ENCODE measurements around the gene UCHL3. TPM values are rescaled to one million over a fixed set of nuclear protein-coding genes. Genes with fewer than 3 reads are reported as not detected.

Gene UCHL3
- total and polyA plus RNA-seq, 2 donors (not counting 3 experiments of a cell fraction or from before 2014, with no cell fraction given), result 31.3 to 46.8 TPM

DNA sequence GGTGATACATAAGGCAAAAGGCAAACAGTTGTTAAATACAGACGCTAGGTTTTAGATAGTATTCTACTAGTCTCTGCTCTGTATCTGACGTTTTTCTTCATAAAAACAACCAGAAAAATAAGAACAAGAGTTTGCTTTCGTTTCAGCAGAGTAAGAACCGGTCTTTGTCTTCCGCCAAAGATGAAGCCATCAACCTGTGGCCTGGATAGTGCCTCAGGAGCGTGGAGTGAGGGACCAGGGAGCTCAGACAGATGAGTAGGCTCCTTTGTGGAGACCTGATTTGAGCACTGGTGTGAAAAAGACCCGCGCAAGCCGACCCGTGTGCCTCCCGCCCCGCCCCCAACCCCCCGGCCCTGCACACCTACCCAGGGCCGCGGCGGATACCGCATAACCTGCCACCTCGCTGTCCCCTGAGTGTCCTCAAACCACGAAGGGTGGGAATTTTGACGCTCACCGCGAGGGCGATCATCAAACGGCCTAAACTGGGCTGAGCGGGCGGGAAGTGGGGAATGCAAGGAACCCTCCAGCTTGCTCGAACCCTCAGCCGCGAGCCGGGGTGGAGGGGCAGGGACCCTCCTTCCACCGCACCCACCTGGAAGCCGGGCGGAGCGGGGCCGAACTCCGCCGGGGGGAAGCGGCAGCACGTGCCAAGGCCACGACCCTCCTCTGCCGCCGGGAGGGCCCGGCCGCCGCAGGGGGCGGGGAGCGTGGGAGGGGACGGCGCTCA, 85.7 kb downstream of the UCHL3 start:
- no peaks in the 10 kb centered on the region for H3K9me3 ChIP-seq (replicated peaks; ENCODE audit: control insufficient read depth, insufficient read depth, low read length)
- BruUV-seq (replicated peaks), result no TSS peak
- ChIA-PET CTCF (no interaction called here), POLR2A (no interaction called here)
- FAIRE-seq (peak; percentile 8), DNase-seq (ENCODE audit: low read depth, low spot score) (no peak)
- H3K79me2 ChIP-seq (ENCODE audit: control insufficient read depth, insufficient read depth, low read length), result peaks cover 5% of the 10 kb centered on the region
- dilution Hi-C loops (cut with MboI; ENCODE audit: extremely low pct_ligation_motif_present, low sequenced_read_pairs) (no loop called here), intact Hi-C loops (cut with micrococcal nuclease) (loop anchor here (2.0 to 5.0 kb wide), 2 partner anchors 14 to 263 kb away; no protein-coding TSS in a partner anchor)
- peak overlapping the region; percentile 68 for H3K4me2 ChIP-seq (ENCODE audit: insufficient read depth, low read length)
- H3K27ac ChIP-seq (ENCODE audit: insufficient read depth, low read depth, low read length), result no peak overlapping the region
- peak overlapping the region; percentile 82 for H2AFZ ChIP-seq (ENCODE audit: low read depth, low read length)
- peak overlapping the region; percentile 38 for H3K9ac ChIP-seq (replicated peaks; ENCODE audit: extremely low read depth, insufficient read depth, low read length)
- H4K20me1 ChIP-seq (replicated peaks; ENCODE audit: control insufficient read depth, extremely low read depth, insufficient read depth, low read length), result no peaks in the 10 kb centered on the region
- no peaks in the 10 kb centered on the region for H3K27me3 ChIP-seq (ENCODE audit: control insufficient read depth in 2 of 2, insufficient read depth in 2 of 2, low read length in 2 of 2)
- TF ChIP-seq JUN (IDR thresholded peaks at IDR 0.05; ENCODE audit: borderline replicate concordance, insufficient read depth, insufficient read length, low read depth) (no peak), POLR2A (IDR thresholded peaks at IDR 0.05; ENCODE audit: low read depth, low read length) (no peak), FOS (IDR thresholded peaks at IDR 0.05; ENCODE audit: borderline replicate concordance, insufficient read depth, low read length) (no peak), EZH2 (IDR thresholded peaks at IDR 0.05; ENCODE audit: borderline replicate concordance, low read depth, low read length, severe bottlenecking) (no peak), POLR2AphosphoS5 (IDR thresholded peaks at IDR 0.05; ENCODE audit: insufficient read depth, low read depth, low read length) (no peak), GATA2 (IDR thresholded peaks at IDR 0.05; ENCODE audit: insufficient read depth, insufficient read length, low read depth, low read length) (no peak), MYC (IDR thresholded peaks at IDR 0.05; ENCODE audit: low read depth, low read length) (no peak)
- TF ChIP-seq, protein P1, sequence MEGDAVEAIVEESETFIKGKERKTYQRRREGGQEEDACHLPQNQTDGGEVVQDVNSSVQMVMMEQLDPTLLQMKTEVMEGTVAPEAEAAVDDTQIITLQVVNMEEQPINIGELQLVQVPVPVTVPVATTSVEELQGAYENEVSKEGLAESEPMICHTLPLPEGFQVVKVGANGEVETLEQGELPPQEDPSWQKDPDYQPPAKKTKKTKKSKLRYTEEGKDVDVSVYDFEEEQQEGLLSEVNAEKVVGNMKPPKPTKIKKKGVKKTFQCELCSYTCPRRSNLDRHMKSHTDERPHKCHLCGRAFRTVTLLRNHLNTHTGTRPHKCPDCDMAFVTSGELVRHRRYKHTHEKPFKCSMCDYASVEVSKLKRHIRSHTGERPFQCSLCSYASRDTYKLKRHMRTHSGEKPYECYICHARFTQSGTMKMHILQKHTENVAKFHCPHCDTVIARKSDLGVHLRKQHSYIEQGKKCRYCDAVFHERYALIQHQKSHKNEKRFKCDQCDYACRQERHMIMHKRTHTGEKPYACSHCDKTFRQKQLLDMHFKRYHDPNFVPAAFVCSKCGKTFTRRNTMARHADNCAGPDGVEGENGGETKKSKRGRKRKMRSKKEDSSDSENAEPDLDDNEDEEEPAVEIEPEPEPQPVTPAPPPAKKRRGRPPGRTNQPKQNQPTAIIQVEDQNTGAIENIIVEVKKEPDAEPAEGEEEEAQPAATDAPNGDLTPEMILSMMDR (IDR thresholded peaks at IDR 0.05; ENCODE audit: extremely low read depth in 1 of 2, insufficient read depth in 1 of 2, low read depth in 1 of 2, low read length in 2 of 2), result no peak
- TF ChIP-seq, protein P2, sequence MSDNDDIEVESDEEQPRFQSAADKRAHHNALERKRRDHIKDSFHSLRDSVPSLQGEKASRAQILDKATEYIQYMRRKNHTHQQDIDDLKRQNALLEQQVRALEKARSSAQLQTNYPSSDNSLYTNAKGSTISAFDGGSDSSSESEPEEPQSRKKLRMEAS (IDR thresholded peaks at IDR 0.05; ENCODE audit: insufficient read depth, insufficient read length), result no peak
- H3K36me3 ChIP-seq (ENCODE audit: control insufficient read depth in 2 of 2, extremely low read depth in 1 of 2, insufficient read depth in 2 of 2, low read length in 2 of 2), result no peaks in the 10 kb centered on the region
- peaks cover 9% of the 10 kb centered on the region for H3K4me1 ChIP-seq (ENCODE audit: control insufficient read depth, extremely low read depth, insufficient read depth, low read length)
- H3K9me1 ChIP-seq (replicated peaks; ENCODE audit: control insufficient read depth, extremely low read depth, insufficient read depth, low read length), result no peaks in the 10 kb centered on the region
- peak overlapping the region; percentile 32 to 62 (median 56) for H3K4me3 ChIP-seq (replicated peaks in 1 of 3; ENCODE audit: insufficient read depth in 1 of 3, low read depth in 1 of 3, low read length in 3 of 3)
